ENCODE data around the gene SLIT1.

SLIT1 gene

GRCh38 chr10:97017474-97017903, 168.3 kb downstream of the SLIT1 start:
- ATAC-seq = no peak

GRCh38 chr10:97016728-97017473, 168.9 kb downstream of the SLIT1 start:
- no peak for ATAC-seq
- TF ChIP-seq ZNF70 (CRISPR knock-in tag; IDR thresholded peaks at IDR 0.05) (no peak), CSDC2 (CRISPR knock-in tag; IDR thresholded peaks at IDR 0.05) (no peak), ESRRG (CRISPR knock-in tag; IDR thresholded peaks at IDR 0.05) (no peak), ZFP30 (CRISPR knock-in tag; IDR thresholded peaks at IDR 0.05) (no peak), OSR1 (CRISPR knock-in tag; IDR thresholded peaks at IDR 0.05) (no peak), ZNF565 (CRISPR knock-in tag; conservative IDR thresholded peaks at IDR 0.05; ENCODE audit: low read depth) (no peak), ARNTL (CRISPR knock-in tag; IDR thresholded peaks at IDR 0.05; ENCODE audit: borderline replicate concordance, low read depth) (no peak)

More at GRCh38 chr10:97017474-97017903, 168.3 kb downstream of the SLIT1 start:
- TF ChIP-seq SNAI2 (CRISPR knock-in tag; IDR thresholded peaks at IDR 0.05) (no peak), ZFP3 (CRISPR knock-in tag; IDR thresholded peaks at IDR 0.05) (no peak), ARNTL (CRISPR knock-in tag; IDR thresholded peaks at IDR 0.05; ENCODE audit: borderline replicate concordance, low read depth) (no peak), PPARA (CRISPR knock-in tag; IDR thresholded peaks at IDR 0.05; ENCODE audit: borderline replicate concordance) (no peak), RARB (CRISPR knock-in tag; IDR thresholded peaks at IDR 0.05) (no peak), GLIS3 (CRISPR knock-in tag; IDR thresholded peaks at IDR 0.05) (no peak), POU6F1 (CRISPR knock-in tag; IDR thresholded peaks at IDR 0.05; ENCODE audit: borderline replicate concordance, low read depth) (no peak), ZC3H10 (CRISPR knock-in tag; IDR thresholded peaks at IDR 0.05) (no peak), CSRNP3 (CRISPR knock-in tag; IDR thresholded peaks at IDR 0.05) (no peak), ZNF8 (CRISPR knock-in tag; IDR thresholded peaks at IDR 0.05) (no peak), CSDC2 (CRISPR knock-in tag; IDR thresholded peaks at IDR 0.05) (no peak)

- ATAC-seq = no peak
- TF ChIP-seq ZC3H10 (CRISPR knock-in tag; IDR thresholded peaks at IDR 0.05) (no peak), TOX (CRISPR knock-in tag; IDR thresholded peaks at IDR 0.05; ENCODE audit: borderline replicate concordance) (no peak), PATZ1 (CRISPR knock-in tag; IDR thresholded peaks at IDR 0.05; ENCODE audit: borderline replicate concordance) (no peak), CSDC2 (CRISPR knock-in tag; IDR thresholded peaks at IDR 0.05) (no peak), ARNTL (CRISPR knock-in tag; IDR thresholded peaks at IDR 0.05; ENCODE audit: borderline replicate concordance, low read depth) (no peak), CREB5 (CRISPR knock-in tag; IDR thresholded peaks at IDR 0.05; ENCODE audit: low read depth) (no peak), GLIS3 (CRISPR knock-in tag; IDR thresholded peaks at IDR 0.05) (no peak), TCF4 (CRISPR knock-in tag; IDR thresholded peaks at IDR 0.05; ENCODE audit: borderline replicate concordance) (no peak)
Measured at GRCh38 chr10:97015240-97015639, 170.5 kb downstream of the SLIT1 start.

GRCh38 chr10:97013983-97014382, 171.8 kb downstream of the SLIT1 start:
- no peak for ATAC-seq
- no peak for TF ChIP-seq ISL1 (CRISPR knock-in tag; IDR thresholded peaks at IDR 0.05)
- TF ChIP-seq OSR1 (CRISPR knock-in tag; IDR thresholded peaks at IDR 0.05) = no peak
- no peak for TF ChIP-seq PATZ1 (CRISPR knock-in tag; IDR thresholded peaks at IDR 0.05; ENCODE audit: borderline replicate concordance)
